ENCODE results near the gene TREH. TPM values are rescaled to one million over a fixed set of nuclear protein-coding genes. Genes with fewer than 3 reads are reported as not detected.

Gene TREH
- total RNA-seq, 1 experiment from 2014 or later = not detected

DNA sequence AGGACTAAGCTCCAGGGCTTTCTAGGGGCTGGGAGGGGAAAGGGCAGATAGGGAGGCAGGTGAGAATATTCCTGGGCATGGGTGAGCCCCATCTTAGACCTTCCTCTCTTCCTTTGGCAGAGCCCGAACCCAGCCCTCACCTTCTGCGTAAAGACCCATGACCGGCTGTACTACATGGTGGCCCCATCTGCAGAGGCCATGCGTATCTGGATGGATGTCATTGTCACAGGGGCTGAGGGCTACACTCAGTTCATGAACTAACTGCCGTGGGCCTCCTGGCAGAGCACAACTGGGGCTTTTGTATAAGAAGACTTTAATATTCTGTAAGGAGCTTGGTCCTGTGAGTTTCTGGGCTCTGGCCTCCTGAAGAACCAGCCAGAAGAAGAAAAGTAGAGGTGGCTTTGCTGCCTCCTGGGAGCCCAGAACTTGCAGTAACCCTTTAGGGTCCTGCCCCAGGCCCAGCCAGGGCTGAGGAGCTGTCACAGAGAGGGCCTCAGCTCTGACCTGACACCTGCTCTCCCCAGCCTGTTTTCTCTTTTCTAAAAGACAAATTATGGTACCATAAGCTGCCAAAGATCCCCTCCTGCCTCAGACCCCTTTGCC is 22.8 kb downstream of the TREH start:
- no peaks in the 10 kb centered on the region for H3K4me1 Mint-ChIP-seq (ENCODE audit: insufficient read depth, unreplicated experiment)
- intact Hi-C loops (cut with micrococcal nuclease) = loop anchor here (5.0 kb wide), 1 partner anchor 509 kb away; no protein-coding TSS in a partner anchor
- no peak overlapping the region for H3K4me3 Mint-ChIP-seq (ENCODE audit: unreplicated experiment)
- TF ChIP-seq, protein P1, sequence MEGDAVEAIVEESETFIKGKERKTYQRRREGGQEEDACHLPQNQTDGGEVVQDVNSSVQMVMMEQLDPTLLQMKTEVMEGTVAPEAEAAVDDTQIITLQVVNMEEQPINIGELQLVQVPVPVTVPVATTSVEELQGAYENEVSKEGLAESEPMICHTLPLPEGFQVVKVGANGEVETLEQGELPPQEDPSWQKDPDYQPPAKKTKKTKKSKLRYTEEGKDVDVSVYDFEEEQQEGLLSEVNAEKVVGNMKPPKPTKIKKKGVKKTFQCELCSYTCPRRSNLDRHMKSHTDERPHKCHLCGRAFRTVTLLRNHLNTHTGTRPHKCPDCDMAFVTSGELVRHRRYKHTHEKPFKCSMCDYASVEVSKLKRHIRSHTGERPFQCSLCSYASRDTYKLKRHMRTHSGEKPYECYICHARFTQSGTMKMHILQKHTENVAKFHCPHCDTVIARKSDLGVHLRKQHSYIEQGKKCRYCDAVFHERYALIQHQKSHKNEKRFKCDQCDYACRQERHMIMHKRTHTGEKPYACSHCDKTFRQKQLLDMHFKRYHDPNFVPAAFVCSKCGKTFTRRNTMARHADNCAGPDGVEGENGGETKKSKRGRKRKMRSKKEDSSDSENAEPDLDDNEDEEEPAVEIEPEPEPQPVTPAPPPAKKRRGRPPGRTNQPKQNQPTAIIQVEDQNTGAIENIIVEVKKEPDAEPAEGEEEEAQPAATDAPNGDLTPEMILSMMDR (IDR thresholded peaks at IDR 0.05; ENCODE audit: unreplicated experiment) = no peak
- H3K9me3 Mint-ChIP-seq (ENCODE audit: unreplicated experiment) = no peaks in the 10 kb centered on the region
- DNase-seq (ENCODE audit: unreplicated experiment) = no peak
- H3K27ac Mint-ChIP-seq (ENCODE audit: low read depth, unreplicated experiment) = no peak overlapping the region
- BruUV-seq (replicated peaks) = no TSS peak
- ChIA-PET POLR2A (interaction anchor here (0.6 to 2.5 kb wide), 5 partner anchors 19 to 141 kb away, joined by 3 to 12 read pairs (median 3); no protein-coding TSS in a partner anchor), CTCF (interaction anchor here (0.6 to 1.9 kb wide), 6 partner anchors 9 to 50 kb away, joined by 3 to 4 read pairs (median 4); no protein-coding TSS in a partner anchor)
- no peaks in the 10 kb centered on the region for H3K27me3 Mint-ChIP-seq (ENCODE audit: insufficient read depth, unreplicated experiment)
- peaks cover 38% of the 10 kb centered on the region for H3K36me3 Mint-ChIP-seq (ENCODE audit: insufficient read depth, unreplicated experiment)

DNA sequence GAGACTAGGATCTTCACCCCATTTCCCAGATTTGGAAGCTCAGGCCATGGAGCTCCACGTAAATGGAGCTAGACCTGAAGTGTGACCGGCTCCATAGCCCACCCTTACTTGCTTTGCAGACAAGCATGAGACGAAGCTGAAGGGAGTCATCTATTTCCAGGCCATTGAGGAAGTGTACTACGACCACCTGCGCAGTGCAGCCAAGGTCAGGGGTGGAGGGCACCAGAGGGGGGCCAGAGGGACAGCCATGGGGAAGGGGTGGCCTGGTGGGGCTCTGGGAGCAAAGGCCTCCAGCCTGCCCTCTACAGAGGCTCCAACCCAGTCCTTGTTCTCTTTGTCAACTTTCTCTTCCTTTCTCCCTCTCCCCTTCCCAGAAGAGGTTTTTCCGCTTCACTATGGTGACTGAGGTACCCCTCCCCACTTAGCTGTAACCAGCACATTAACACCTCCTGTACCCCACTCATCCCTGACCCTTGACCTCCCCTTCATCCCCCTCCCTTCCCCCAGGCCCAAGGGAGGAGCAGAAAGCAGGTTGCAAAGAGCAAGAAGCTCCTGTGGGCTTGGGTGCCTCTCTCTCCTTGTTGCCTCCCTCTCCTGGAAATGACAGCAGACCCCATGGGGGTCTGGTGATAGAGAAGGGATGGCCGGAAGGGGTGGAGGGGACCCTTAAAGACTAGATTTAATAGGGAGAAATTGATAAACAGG is 23.8 kb downstream of the TREH start:
- intact Hi-C loops (cut with micrococcal nuclease) = loop anchor here (5.0 kb wide), 1 partner anchor 508 kb away; no protein-coding TSS in a partner anchor
- Mint-ChIP-seq H3K36me3 (ENCODE audit: insufficient read depth, unreplicated experiment) (peaks cover 47% of the 10 kb centered on the region), H3K4me3 (ENCODE audit: unreplicated experiment) (no peak overlapping the region), H3K27ac (ENCODE audit: low read depth, unreplicated experiment) (no peak overlapping the region), H3K27me3 (ENCODE audit: insufficient read depth, unreplicated experiment) (no peaks in the 10 kb centered on the region), H3K9me3 (ENCODE audit: unreplicated experiment) (no peaks in the 10 kb centered on the region), H3K4me1 (ENCODE audit: insufficient read depth, unreplicated experiment) (no peaks in the 10 kb centered on the region)
- CTCF ChIA-PET = interaction anchor here (0.6 to 1.9 kb wide), 7 partner anchors 11 to 133 kb away, joined by 3 to 4 read pairs (median 4); no protein-coding TSS in a partner anchor
- no peak for DNase-seq (ENCODE audit: unreplicated experiment)
- POLR2A ChIA-PET = interaction anchor here (0.6 to 1.6 kb wide), 3 partner anchors 8 to 14 kb away, joined by 3 to 6 read pairs (median 4); no protein-coding TSS in a partner anchor
- TF ChIP-seq, protein P1 (IDR thresholded peaks at IDR 0.05; ENCODE audit: unreplicated experiment) = no peak
- no TSS peak for BruUV-seq (replicated peaks)

GRCh38 chr11:118653684-118654390 is 25.6 kb downstream of the TREH start:
- Mint-ChIP-seq H3K27me3 (ENCODE audit: insufficient read depth, unreplicated experiment) (no peaks in the 10 kb centered on the region), H3K9me3 (ENCODE audit: unreplicated experiment) (no peaks in the 10 kb centered on the region), H3K4me3 (ENCODE audit: unreplicated experiment) (no peak overlapping the region), H3K27ac (ENCODE audit: low read depth, unreplicated experiment) (no peak overlapping the region), H3K36me3 (ENCODE audit: insufficient read depth, unreplicated experiment) (peaks cover 53% of the 10 kb centered on the region), H3K4me1 (ENCODE audit: insufficient read depth, unreplicated experiment) (no peaks in the 10 kb centered on the region)
- POLR2A ChIA-PET = no interaction called here
- intact Hi-C loops (cut with micrococcal nuclease) = no loop called here
- no peak for DNase-seq (ENCODE audit: unreplicated experiment)
- TF ChIP-seq, protein P1 (IDR thresholded peaks at IDR 0.05; ENCODE audit: unreplicated experiment) = no peak
- CTCF ChIA-PET = interaction anchor here (0.7 to 1.3 kb wide), 2 partner anchors 47 to 277 kb away, joined by 4 to 5 read pairs; partner anchors contain the start of gene PHLDB1
- no TSS peak for BruUV-seq (replicated peaks)
